ENCODE measurements around the gene STXBP3. TPM values are rescaled to one million over a fixed set of nuclear protein-coding genes. Genes with fewer than 3 reads are reported as not detected.

Gene STXBP3
- total RNA-seq, 1 experiment from 2014 or later, result 30.3 TPM

DNA sequence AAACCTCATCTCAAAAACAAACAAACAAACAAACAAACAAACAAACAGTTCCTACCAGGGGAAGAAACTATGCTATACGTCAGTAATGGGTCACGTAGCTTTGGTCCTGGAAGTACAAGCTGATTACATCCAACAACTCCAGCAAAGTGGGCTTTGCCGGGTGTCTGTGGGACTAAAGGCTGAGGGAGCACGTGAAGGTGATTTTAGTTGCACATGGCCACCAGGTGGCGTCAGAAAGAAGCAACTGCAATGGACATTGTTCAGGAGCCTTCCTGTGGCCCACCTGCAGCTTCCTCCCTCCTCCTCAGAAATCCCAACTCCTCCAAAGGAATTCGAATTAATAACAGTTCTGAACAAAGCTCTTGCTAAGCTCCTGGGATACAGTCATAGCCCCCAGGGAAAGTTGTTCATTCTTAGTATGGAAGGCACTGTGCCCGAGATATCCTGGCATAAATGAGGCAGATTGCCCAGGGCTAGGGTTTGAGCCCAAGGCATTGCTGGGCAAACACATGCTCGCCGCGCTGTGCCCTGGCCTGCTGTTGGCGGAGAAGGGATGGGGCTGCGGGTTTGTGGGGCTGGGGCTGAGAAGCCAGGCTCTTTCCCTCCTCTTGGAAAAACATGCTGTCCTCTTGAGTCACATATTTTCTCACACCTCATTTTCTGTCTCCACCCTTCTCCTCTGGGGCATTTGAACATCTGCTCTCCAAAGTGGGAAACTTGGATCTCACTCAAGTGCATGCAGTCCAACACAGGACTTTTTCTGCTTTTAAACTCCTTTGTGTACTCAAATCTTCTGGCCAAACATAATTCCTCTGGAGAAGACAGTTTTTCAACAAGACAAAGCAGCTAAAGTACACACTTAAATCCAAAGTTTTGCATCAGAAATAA is 81.8 kb downstream of the STXBP3 start:
- H3K4me3 Mint-ChIP-seq (ENCODE audit: low read depth, unreplicated experiment), result no peak overlapping the region
- intact Hi-C loops (cut with micrococcal nuclease; ENCODE audit: unreplicated experiment), result loop anchor here (1.0 kb wide), 1 partner anchor 70 kb away; no protein-coding TSS in a partner anchor
- DNase-seq, result peak; percentile 74
- no TSS peak for BruUV-seq (replicated peaks)
- no peak overlapping the region for H3K27ac Mint-ChIP-seq (ENCODE audit: unreplicated experiment)
- no peaks in the 10 kb centered on the region for H3K27me3 Mint-ChIP-seq (ENCODE audit: unreplicated experiment)
- CTCF ChIA-PET, result interaction anchor here (0.8 to 1.4 kb wide), 2 partner anchors 67 to 70 kb away, joined by 3 read pairs; no protein-coding TSS in a partner anchor
- H3K9me3 Mint-ChIP-seq (ENCODE audit: low read depth, unreplicated experiment), result no peaks in the 10 kb centered on the region
- TF ChIP-seq, protein P1, sequence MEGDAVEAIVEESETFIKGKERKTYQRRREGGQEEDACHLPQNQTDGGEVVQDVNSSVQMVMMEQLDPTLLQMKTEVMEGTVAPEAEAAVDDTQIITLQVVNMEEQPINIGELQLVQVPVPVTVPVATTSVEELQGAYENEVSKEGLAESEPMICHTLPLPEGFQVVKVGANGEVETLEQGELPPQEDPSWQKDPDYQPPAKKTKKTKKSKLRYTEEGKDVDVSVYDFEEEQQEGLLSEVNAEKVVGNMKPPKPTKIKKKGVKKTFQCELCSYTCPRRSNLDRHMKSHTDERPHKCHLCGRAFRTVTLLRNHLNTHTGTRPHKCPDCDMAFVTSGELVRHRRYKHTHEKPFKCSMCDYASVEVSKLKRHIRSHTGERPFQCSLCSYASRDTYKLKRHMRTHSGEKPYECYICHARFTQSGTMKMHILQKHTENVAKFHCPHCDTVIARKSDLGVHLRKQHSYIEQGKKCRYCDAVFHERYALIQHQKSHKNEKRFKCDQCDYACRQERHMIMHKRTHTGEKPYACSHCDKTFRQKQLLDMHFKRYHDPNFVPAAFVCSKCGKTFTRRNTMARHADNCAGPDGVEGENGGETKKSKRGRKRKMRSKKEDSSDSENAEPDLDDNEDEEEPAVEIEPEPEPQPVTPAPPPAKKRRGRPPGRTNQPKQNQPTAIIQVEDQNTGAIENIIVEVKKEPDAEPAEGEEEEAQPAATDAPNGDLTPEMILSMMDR (IDR thresholded peaks at IDR 0.05; ENCODE audit: unreplicated experiment), result peak; percentile 78
- peaks cover 24% of the 10 kb centered on the region for H3K4me1 Mint-ChIP-seq (ENCODE audit: low read depth, unreplicated experiment)
- peaks cover 4% of the 10 kb centered on the region for H3K36me3 Mint-ChIP-seq (ENCODE audit: insufficient read depth, unreplicated experiment)

- H3K4me1 Mint-ChIP-seq (ENCODE audit: low read depth, unreplicated experiment), result peaks cover 24% of the 10 kb centered on the region
- no peak for DNase-seq
Observed at GRCh38 chr1:108829498-108829916, 83.0 kb downstream of the STXBP3 start.

DNA sequence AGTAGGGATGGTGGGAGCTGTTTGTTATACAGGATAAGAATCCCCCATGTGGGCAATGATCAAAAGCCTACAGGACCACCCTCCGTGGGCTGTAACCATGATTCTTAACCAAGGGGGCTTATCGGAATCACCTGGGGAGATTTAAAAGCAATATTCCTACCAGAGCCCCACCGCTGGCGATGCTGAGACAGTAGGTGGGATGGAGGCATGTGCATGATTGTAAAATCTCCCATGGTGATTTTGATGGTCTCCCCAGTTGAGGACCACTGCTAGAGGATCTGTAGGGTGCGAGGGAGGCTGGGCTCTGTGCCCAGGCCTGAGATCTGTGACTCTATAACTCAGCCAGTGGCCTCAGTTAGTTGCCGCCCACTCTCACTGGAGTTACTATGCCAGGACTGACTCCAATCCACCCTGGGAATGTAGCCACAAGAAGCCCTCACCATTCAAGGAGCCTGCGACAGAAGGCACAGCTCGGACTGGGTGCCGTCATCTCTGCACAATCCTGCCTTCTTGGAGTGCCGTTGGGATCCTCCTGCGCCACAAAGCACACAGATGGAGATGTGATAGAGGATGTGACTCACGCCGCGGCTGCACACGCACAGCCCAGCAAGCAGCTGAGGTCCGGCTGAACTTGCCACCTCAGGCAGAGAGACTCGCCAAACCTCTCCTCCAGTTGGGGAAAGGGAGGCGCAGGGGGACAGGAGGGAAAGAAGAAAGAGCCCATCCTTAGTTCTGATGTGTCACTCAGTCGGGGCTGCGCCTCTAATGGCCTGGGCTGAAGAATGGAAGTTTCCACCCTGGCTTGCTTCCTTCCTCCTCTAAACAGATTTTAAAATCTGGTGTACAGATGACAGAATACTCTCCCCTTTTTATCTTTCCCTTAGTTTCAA is 83.9 kb downstream of the STXBP3 start:
- intact Hi-C loops (cut with micrococcal nuclease; ENCODE audit: unreplicated experiment), result no loop called here
- H3K27me3 Mint-ChIP-seq (ENCODE audit: unreplicated experiment), result no peaks in the 10 kb centered on the region
- peak overlapping the region; percentile 38 for H3K4me3 Mint-ChIP-seq (ENCODE audit: low read depth, unreplicated experiment)
- BruUV-seq (replicated peaks), result no TSS peak
- peaks cover 4% of the 10 kb centered on the region for H3K36me3 Mint-ChIP-seq (ENCODE audit: insufficient read depth, unreplicated experiment)
- H3K4me1 Mint-ChIP-seq (ENCODE audit: low read depth, unreplicated experiment), result peaks cover 24% of the 10 kb centered on the region
- peak; percentile 54 for DNase-seq
- TF ChIP-seq, protein P1 (IDR thresholded peaks at IDR 0.05; ENCODE audit: unreplicated experiment), result no peak
- CTCF ChIA-PET, result no interaction called here
- no peaks in the 10 kb centered on the region for H3K9me3 Mint-ChIP-seq (ENCODE audit: low read depth, unreplicated experiment)
- no peak overlapping the region for H3K27ac Mint-ChIP-seq (ENCODE audit: unreplicated experiment)

More at GRCh38 chr1:108829498-108829916, 83.0 kb downstream of the STXBP3 start:
- Mint-ChIP-seq H3K27me3 (ENCODE audit: unreplicated experiment) (no peaks in the 10 kb centered on the region), H3K9me3 (ENCODE audit: low read depth, unreplicated experiment) (no peaks in the 10 kb centered on the region), H3K36me3 (ENCODE audit: insufficient read depth, unreplicated experiment) (peaks cover 4% of the 10 kb centered on the region), H3K4me3 (ENCODE audit: low read depth, unreplicated experiment) (no peak overlapping the region), H3K27ac (ENCODE audit: unreplicated experiment) (no peak overlapping the region)
- no TSS peak for BruUV-seq (replicated peaks)
- intact Hi-C loops (cut with micrococcal nuclease; ENCODE audit: unreplicated experiment), result no loop called here
- CTCF ChIA-PET, result no interaction called here
- TF ChIP-seq, protein P1 (IDR thresholded peaks at IDR 0.05; ENCODE audit: unreplicated experiment), result no peak

DNA sequence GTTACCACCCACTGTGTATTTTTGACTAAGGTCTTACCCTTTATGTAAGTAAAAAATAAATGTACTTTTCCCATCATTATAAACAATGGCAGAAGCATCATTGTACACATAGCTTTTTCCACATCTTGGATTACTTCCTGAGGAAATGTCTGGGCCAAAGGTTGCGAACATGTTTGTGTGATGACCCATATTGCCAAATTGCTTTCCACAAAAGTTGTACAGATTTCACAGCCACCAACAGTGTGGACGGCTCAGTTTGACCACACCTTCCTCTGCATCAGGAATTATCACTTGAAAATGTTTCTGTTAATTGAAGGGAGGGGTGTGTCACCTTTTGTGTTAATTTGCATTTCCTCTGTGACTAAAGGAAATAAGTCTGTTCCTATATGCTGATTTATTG is 84.8 kb downstream of the STXBP3 start:
- peaks cover 24% of the 10 kb centered on the region for H3K4me1 Mint-ChIP-seq (ENCODE audit: low read depth, unreplicated experiment)
- no TSS peak for BruUV-seq (replicated peaks)
- no peaks in the 10 kb centered on the region for H3K27me3 Mint-ChIP-seq (ENCODE audit: unreplicated experiment)
- CTCF ChIA-PET, result no interaction called here
- intact Hi-C loops (cut with micrococcal nuclease; ENCODE audit: unreplicated experiment), result no loop called here
- H3K36me3 Mint-ChIP-seq (ENCODE audit: insufficient read depth, unreplicated experiment), result peaks cover 4% of the 10 kb centered on the region
- TF ChIP-seq, protein P1 (IDR thresholded peaks at IDR 0.05; ENCODE audit: unreplicated experiment), result no peak
- no peak overlapping the region for H3K4me3 Mint-ChIP-seq (ENCODE audit: low read depth, unreplicated experiment)
- H3K27ac Mint-ChIP-seq (ENCODE audit: unreplicated experiment), result no peak overlapping the region
- DNase-seq, result no peak
- no peaks in the 10 kb centered on the region for H3K9me3 Mint-ChIP-seq (ENCODE audit: low read depth, unreplicated experiment)
